BJ (cell line): ENCODE data around the gene SYCN. TPM values are rescaled to one million over a fixed set of nuclear protein-coding genes. Genes with fewer than 3 reads are reported as not detected.

Source experiments
- CTCF ChIA-PET: fragments of 350-600 bp; formaldehyde crosslinking; extraction: SDS; loops from one replicate; lab custom pipeline; 2021; ENCODE audit warnings: antibody characterized with exemption, inconsistent platforms; lab: Yijun Ruan, JAX
- POLR2A ChIA-PET: fragments of 300-600 bp; sonication (Branson Sonifier 250); formaldehyde crosslinking; extraction: SDS; loops from one replicate; lab custom pipeline; 2021; ENCODE audit warnings: antibody characterized with exemption; lab: Charles Lee
- DNase-seq: peaks from one replicate; pipeline ENCODE4 v3.0.0-alpha.2; 2011; ENCODE audit warnings: low read depth
- H3K27me3 ChIP-seq: 2 replicates; pipeline ENCODE4 v1.6.0; 2011; ENCODE audit warnings: low read length; ENCODE audit not compliant: control insufficient read depth, insufficient read depth
- H3K36me3 ChIP-seq: 2 replicates; pipeline ENCODE4 v1.5.1; 2011; ENCODE audit warnings: low read length; ENCODE audit not compliant: control insufficient read depth, insufficient read depth
- H3K4me3 ChIP-seq: 2 replicates; pipeline ENCODE4 v1.5.1; 2011; ENCODE audit warnings: low read depth, mild to moderate bottlenecking, control low read depth, low read length
- CTCF ChIP-seq: IDR thresholded peaks from 2 replicates; pipeline ENCODE4 v1.5.1; 2011; ENCODE audit warnings: low read depth, mild to moderate bottlenecking, control low read depth, inconsistent platforms, low read length, moderate library complexity; ENCODE audit not compliant: insufficient read depth
- polyA minus RNA-seq: library from RNA; depleted of rRNA, polyadenylated mRNA; stranded (reverse); fragments of >200 nt; gene quantifications from 2 replicates; pipeline ENCODE4 v1.2.3, GENCODE V29; 2011; rRNA and poly(A)+ RNA removed
- polyA plus RNA-seq: library from polyadenylated mRNA; depleted of rRNA; stranded (reverse); fragments of >200 nt; gene quantifications from 2 replicates; pipeline ENCODE4 v1.2.3, GENCODE V29; 2011; rRNA removed

The SYCN gene, protein sequence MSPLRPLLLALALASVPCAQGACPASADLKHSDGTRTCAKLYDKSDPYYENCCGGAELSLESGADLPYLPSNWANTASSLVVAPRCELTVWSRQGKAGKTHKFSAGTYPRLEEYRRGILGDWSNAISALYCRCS
- not detected in 2 replicates for polyA plus RNA-seq
- polyA minus RNA-seq: not detected in 2 replicates

- no peak for DNase-seq
- no peak for TF ChIP-seq CTCF
- Histone ChIP-seq H3K27me3 (peaks cover 19% of the 10 kb centered on the region), H3K4me3 (no peak within 1 kb of the TSS), H3K36me3 (no peaks in the 10 kb centered on the region)
- ChIA-PET POLR2A (no interaction called here), CTCF (interaction anchor here (0.7 to 1.6 kb wide), 3 partner anchors 81 to 93 kb away, joined by 3 to 7 read pairs (median 4); no protein-coding TSS in a partner anchor)
These were observed at the start of gene SYCN for GRCh38 chr19:39203372-39204341. SYCN (minus strand) TSS chr19:39204263; CDS start chr19:39204254, 9 bp downstream.

GRCh38 chr19:39253374-39254149 lies 49.5 kb upstream of the SYCN start:
- POLR2A ChIA-PET: no interaction called here
- H3K4me3 ChIP-seq: no peak overlapping the region
- H3K27me3 ChIP-seq: peaks cover 21% of the 10 kb centered on the region
- no peak for TF ChIP-seq CTCF
- CTCF ChIA-PET: no interaction called here
- no peaks in the 10 kb centered on the region for H3K36me3 ChIP-seq
- no peak for DNase-seq

GRCh38 chr19:39252458-39252857 lies 48.4 kb upstream of the SYCN start:
- H3K4me3 ChIP-seq: no peak overlapping the region
- no peak for DNase-seq
- no peak for TF ChIP-seq CTCF
- ChIA-PET CTCF (interaction anchor here (0.6 kb wide), 1 partner anchor 107 kb away, joined by 3 read pairs; no protein-coding TSS in a partner anchor), POLR2A (interaction anchor here (0.6 kb wide), 1 partner anchor 27 kb away, joined by 5 read pairs; no protein-coding TSS in a partner anchor)
- H3K36me3 ChIP-seq: no peaks in the 10 kb centered on the region
- H3K27me3 ChIP-seq: peaks cover 28% of the 10 kb centered on the region

GRCh38 chr19:39251846-39252245 lies 47.8 kb upstream of the SYCN start:
- Histone ChIP-seq H3K4me3 (no peak overlapping the region), H3K36me3 (no peaks in the 10 kb centered on the region), H3K27me3 (peaks cover 32% of the 10 kb centered on the region)
- ChIA-PET POLR2A (no interaction called here), CTCF (no interaction called here)
- TF ChIP-seq CTCF: no peak
- no peak for DNase-seq
